AG09319 (cell line): ENCODE measurements around the gene HTR7.

Experiments used
- DNase-seq: peaks from one replicate; pipeline ENCODE4 v3.0.0-alpha.2; 2010; ENCODE audit warnings: low read depth; ENCODE audit errors: extremely low read depth
- CTCF ChIP-seq: IDR thresholded peaks from 2 replicates; pipeline ENCODE4 v1.5.1; 2011; ENCODE audit warnings: low read depth, mild to moderate bottlenecking, inconsistent platforms, low read length, moderate library complexity

Gene HTR7

GRCh38 chr10:90800232-90800796 is 57.5 kb downstream of the HTR7 start:
- no peak for TF ChIP-seq CTCF

GRCh38 chr10:90799172-90799571 is 58.7 kb downstream of the HTR7 start:
- DNase-seq: no peak
- no peak for TF ChIP-seq CTCF

More at GRCh38 chr10:90800232-90800796, 57.5 kb downstream of the HTR7 start:
- DNase-seq: no peak

GRCh38 chr10:90798482-90798881 is 59.4 kb downstream of the HTR7 start:
- no peak for TF ChIP-seq CTCF
- DNase-seq: no peak

- TF ChIP-seq CTCF: no peak
- DNase-seq: no peak
Measured at GRCh38 chr10:90790422-90790821, 67.4 kb downstream of the HTR7 start.

GRCh38 chr10:90788968-90789367 is 68.9 kb downstream of the HTR7 start:
- no peak for DNase-seq
- no peak for TF ChIP-seq CTCF

- DNase-seq: no peak
- no peak for TF ChIP-seq CTCF
Measured at GRCh38 chr10:90788199-90788491, 69.7 kb downstream of the HTR7 start.

GRCh38 chr10:90787393-90788198 is 70.2 kb downstream of the HTR7 start:
- peak; percentile 84 for TF ChIP-seq CTCF
- DNase-seq: no peak
